GM12874 (cell line): ENCODE data around the gene PIGV.

Experiments used
- CTCF ChIP-seq: IDR thresholded peaks from 2 replicates; pipeline ENCODE4 v1.5.1; 2011; ENCODE audit warnings: low read depth, mild to moderate bottlenecking, control low read depth, low read length, moderate library complexity; ENCODE audit not compliant: insufficient read depth

PIGV gene

GRCh38 chr1:26747048-26747447 is 40.7 kb upstream of the PIGV start:
- TF ChIP-seq CTCF: no peak

DNA sequence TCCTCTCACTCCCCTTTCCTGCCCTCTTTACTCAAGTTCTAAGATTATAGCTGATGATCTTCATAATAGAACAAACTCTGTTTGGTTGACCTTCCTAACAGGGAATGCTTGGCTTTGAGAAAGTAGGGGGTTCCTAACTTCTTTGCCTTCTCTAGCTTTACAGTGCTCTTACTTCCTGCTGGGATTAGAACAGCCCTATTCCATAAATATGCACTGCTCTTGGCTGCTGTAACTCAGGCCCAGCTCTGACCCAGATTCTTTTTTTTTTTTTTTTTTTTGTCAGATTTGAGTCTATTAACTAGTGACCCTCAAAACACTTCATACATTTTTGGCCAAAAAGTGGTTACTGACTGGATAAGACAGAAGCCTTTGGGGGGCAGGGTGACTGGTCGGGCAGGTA is 39.4 kb upstream of the PIGV start:
- no peak for TF ChIP-seq CTCF

- TF ChIP-seq CTCF: no peak
Measured at GRCh38 chr1:26749458-26749857, 38.3 kb upstream of the PIGV start.

DNA sequence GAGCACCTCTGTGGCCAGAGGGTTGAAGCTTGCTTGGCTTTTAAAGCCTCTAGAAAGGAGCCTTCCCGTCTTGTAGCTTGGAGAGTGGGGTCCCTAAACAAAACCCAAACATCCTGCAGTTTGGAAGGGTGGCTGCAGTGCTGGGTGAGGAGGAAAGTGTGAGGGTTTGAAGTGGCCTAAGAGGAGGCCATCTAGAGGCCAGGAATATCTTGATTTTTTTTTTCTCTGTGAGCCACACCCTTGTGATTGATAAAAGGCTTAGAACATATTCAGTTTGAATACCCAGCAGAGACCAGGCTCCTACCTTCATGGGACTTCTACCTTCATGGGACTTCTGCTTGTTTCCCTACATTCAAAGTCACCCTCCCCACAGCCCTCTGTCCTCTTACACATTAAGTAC is 37.3 kb upstream of the PIGV start:
- no peak for TF ChIP-seq CTCF

- no peak for TF ChIP-seq CTCF
Measured at GRCh38 chr1:26752519-26752918, 35.2 kb upstream of the PIGV start.

GRCh38 chr1:26754086-26754874 is 33.5 kb upstream of the PIGV start:
- TF ChIP-seq CTCF: no peak

DNA sequence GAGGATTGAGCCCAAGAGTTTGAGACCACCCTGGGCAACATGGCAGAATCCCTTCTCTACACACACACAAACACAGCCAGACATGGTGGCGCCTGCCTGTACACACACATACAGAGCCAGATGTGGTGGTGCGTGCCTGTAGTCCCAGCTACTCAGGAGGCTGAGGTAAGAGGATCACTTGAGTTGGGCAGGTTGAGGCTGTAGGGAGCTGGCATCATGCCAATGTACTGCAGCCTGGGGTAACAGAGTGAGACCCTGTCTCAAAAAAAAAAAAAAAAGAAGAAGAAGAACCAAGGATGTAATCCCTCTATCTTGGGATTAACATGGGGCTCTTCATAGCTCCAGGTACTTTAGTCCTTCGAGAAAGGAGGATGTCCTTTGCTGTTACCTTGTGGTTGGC is 29.4 kb upstream of the PIGV start:
- TF ChIP-seq CTCF: no peak
